Keratinocyte (primary cell): Measurements from ENCODE around the gene ARHGAP15.

Experiments used
- CTCF ChIP-seq, 3 experiments: IDR thresholded peaks in 1 of 3; conservative IDR thresholded peaks in 1 of 3; optimal IDR thresholded peaks in 1 of 3; 2 replicates in 2 of 3; 3 replicates in 1 of 3; pipeline versions ENCODE3 to v1.5.1; 2011; ENCODE audit warnings: low read length in 3 of 3, mild to moderate bottlenecking in 3 of 3, moderate library complexity in 2 of 3, control low read depth in 1 of 3, inconsistent platforms in 1 of 3; ENCODE audit not compliant: insufficient read depth in 2 of 3; ENCODE audit errors: extremely low read depth in 1 of 3
- EZH2 ChIP-seq: IDR thresholded peaks from one replicate; pipeline ENCODE4 v1.6.1; 2012; ENCODE audit warnings: inconsistent platforms, mild to moderate bottlenecking, low read length, moderate library complexity

- TF ChIP-seq CTCF (optimal IDR thresholded peaks at IDR 0.05 in 1 of 3, IDR thresholded peaks at IDR 0.05 in 1 of 3, conservative IDR thresholded peaks at IDR 0.05 in 1 of 3; ENCODE audit: extremely low read depth in 1 of 3, insufficient read depth in 2 of 3, low read length in 3 of 3) (no peak), EZH2 (no peak)
Measured at GRCh38 chr2:143779021-143779420, 649.8 kb downstream of the ARHGAP15 start.
